ENCODE results near the gene DRICH1.

DNA sequence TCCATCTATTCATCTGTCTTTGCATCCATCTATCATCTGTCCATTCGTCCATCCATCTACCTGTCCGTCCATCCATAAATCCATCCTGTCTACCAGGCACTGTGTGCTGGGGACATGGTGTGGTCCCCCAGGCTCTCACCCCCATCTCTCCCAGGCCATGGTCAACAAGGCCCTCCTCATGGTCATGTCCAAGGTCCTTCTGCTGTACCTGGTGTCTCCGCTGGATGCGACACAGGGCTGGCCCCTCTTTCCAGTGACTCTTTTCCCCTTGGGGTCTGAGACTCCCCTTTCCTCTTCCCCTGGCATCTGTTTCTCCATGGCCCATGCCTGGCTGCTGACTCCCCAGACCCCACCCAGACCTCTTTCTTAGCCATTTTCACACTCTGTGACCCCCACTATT lies 56.5 kb downstream of the DRICH1 start:
- TF ChIP-seq ZNF20 (CRISPR knock-in tag; IDR thresholded peaks at IDR 0.05) (no peak), TOE1 (CRISPR knock-in tag; IDR thresholded peaks at IDR 0.05) (no peak), CREB1 (IDR thresholded peaks at IDR 0.05) (no peak), CREB1 (CRISPR knock-in tag; IDR thresholded peaks at IDR 0.05) (no peak), EZH2 (conservative IDR thresholded peaks at IDR 0.05; ENCODE audit: low read depth, low read length) (no peak)
